HG02943 (cell line): ENCODE results near the gene MYO7A.

Experiments used
- ATAC-seq: cut with Tn5 transposase; IDR thresholded peaks from one replicate; pipeline ENCODE4 v1.9.1; 2021; ENCODE audit warnings: mild to moderate bottlenecking, low read depth, moderate library complexity; ENCODE audit not compliant: unreplicated experiment

MYO7A gene

DNA sequence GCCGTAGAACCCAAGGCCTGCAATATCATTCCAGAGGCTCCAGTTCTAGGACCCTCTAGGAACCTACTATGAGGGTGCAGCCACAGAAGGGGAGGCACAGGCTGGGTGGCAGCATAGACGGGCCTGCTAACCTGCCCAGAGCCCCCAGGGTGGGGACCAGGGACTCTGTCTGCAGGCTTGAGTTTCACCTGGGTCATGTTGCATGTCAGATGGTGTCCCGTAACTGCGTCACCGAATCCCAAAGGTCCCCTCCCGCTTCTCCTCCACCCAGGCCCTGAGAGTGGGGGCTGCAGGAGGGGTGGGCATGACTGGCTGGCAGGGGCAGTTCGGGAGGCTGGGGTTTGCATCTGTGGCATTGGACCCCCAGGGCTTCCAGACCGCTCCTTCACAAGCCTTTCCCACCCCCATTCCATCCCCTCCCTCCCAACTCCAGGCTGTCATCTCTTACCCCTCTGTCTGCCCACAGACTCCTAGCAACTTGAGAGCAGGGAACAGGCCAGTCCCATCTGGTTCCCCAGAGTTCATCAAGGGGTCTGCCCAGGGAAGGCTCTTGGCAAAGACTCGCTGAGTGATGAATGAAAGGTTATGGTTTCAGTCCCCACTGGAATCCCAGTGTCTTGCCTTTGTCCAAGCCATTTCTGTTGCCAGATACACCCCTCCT lies 16.3 kb downstream of the MYO7A start:
- ATAC-seq, result no peak

DNA sequence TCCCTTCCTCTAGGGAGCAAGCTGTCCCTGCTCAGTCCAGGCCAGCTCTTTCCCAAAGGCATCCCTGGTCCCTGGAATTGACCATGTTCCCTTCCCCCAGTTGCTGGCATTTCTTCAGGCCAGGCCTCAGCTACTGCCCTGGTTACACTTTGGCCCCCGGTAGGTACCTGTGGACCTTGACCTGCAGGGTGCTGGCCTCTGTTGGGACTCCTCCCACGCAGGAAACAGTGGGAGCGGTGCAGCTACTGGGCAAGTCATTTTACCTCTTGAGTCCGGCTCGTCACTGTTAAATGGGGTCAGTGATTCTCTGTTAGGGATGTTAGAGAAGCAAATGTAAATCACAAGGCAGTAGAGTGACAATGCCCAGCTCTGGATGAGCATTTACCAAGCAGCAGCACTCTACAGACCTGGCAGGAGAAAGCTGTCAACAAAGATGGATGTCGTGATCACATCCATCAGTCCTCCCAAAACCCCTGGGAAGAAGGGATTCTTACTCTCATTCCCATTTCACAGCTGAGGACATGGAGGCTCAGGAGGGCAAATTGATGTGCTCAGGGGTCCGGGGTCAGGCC lies 16.9 kb downstream of the MYO7A start:
- no peak for ATAC-seq

- ATAC-seq, result no peak
These were observed 18.4 kb downstream of the MYO7A start for GRCh38 chr11:77146261-77147035.

GRCh38 chr11:77147036-77147315 lies 18.9 kb downstream of the MYO7A start:
- ATAC-seq, result no peak

GRCh38 chr11:77147668-77148321 lies 19.7 kb downstream of the MYO7A start:
- ATAC-seq, result no peak

DNA sequence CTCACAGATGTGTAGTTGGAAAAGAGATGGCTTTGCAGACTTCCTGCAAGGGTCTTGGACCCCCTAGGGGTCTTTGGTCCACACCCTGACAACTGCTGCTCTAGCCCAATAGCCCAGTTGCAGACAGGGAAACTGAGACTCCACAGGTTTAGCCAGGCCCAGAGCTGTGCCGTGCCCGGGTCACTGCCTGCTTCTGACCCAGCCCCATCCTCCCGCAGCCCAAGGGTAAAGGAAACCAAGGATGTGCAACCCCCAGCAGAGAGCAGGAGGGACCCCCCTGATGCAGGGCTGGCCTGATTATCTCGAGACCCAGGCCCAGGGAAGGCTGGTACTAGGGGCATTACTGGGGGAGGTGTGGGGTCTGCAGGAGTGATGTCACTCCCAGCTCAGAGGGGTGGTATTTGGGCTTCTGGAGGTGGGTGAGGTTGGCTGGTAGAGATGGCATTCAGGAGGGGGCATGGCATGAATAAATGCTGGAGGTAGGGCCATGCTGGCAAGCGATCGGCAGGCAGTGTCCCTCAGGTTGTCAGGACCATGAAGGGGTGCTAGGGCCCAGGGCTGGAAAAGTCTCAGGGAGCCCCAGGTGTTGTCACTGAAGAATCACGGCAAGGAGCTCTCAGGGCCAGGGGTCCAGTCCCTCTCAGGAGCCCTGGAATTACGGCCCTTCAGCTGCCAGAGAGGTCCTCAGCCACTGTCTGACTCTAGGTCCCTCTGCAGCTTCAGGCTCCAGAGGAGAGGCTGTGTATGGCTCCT lies 21.1 kb downstream of the MYO7A start:
- ATAC-seq, result no peak

- ATAC-seq, result no peak
These were observed 21.8 kb downstream of the MYO7A start for GRCh38 chr11:77149716-77150392.

- ATAC-seq, result no peak
These were observed 22.8 kb downstream of the MYO7A start for GRCh38 chr11:77150836-77151235.

DNA sequence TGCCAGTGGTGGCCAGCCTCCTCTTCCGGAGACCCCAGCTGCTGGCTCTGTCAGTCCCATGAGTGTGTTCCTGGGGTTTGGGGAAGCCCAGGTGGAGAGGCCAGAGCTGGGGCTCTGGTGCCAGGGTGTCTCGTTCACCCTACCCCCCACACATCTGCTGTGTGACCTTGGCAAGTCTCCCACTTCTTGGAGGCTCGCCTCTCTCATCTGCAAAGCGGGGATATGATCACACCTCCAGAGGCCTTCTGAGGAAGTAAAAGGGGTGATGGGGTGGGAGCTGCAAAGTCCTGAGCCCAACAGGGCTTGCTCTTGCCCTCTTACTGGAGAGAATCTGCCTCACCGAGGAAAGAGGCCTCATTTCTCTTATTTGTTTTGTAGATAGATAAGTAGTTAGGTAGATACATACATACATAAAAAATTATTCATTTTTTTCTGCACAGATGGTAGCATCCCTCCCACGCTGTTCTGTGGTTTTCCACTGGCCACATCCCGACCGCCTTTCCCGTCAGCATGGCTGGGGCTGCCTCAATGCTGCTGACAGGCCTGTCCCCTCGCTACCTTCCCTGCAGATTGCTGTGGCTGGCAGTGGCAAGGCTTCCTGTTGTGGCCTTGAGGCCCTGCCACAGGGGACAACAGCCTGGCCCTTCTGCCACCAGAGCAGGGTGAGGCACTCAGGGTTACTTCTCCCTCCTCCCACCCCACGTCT lies 23.9 kb downstream of the MYO7A start:
- ATAC-seq, result no peak

DNA sequence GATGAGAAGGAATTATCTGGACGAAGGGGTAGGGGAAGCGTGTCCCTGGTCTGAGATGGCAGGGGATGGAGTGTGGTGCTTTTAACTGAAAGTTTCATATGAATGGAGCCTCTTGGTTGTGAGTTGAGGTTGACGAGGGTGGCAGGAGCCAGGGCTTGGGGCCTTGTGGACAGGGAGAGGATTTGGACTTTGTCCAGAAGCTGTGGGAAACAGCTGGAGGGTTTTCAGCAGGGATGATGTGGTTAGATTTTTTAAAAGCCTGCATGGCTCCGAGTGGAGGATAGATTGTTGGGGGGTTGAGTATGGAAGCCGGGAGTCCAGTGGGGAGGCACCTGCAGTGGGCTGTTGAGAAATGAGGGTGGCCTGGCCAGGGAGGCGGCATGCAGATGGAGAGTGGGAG lies 24.8 kb downstream of the MYO7A start:
- ATAC-seq, result no peak

DNA sequence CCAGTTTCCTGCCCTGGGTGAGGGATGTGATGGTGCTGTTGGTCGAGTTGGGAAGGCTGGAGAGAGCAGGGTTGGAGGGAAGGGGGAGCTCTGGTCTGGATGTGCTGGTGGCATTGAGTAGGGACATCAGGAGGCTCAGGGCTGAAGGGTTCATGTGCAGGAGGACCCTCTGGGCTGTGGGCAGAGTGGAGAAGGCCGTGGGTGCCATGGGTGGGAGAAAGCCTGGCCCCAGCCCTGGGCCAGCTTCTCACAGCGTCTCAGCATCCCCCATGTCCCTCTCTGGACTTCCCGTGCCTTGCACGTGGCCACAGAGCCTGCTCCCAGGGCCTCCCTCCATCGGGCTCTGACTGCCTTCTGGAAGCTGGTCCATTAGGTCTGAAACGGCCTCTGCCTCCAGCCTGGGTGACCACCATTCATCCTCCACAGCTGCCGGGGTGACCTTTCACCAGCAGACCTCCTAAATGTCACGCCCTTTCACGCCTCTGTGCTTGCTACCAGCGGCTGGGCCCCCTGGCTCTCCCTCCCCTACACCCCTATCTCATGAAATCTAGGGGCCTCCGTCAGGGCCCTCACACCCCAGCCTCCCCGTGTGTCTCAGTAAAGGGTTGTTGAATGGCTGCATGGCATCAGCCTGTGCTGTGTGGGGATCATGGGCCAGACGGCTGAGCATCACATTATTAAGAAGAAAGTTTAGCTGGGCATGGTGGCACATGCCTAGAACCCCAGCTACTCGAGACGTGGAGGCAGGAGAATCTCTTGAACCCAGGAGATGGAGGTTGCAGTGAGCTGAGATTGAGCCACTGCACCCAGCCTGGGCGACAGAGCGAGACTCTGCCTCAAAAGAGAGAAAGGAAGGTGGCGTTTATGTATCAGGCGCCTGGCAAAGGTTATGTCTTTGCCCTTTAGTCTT lies 25.5 kb downstream of the MYO7A start:
- ATAC-seq, result no peak

DNA sequence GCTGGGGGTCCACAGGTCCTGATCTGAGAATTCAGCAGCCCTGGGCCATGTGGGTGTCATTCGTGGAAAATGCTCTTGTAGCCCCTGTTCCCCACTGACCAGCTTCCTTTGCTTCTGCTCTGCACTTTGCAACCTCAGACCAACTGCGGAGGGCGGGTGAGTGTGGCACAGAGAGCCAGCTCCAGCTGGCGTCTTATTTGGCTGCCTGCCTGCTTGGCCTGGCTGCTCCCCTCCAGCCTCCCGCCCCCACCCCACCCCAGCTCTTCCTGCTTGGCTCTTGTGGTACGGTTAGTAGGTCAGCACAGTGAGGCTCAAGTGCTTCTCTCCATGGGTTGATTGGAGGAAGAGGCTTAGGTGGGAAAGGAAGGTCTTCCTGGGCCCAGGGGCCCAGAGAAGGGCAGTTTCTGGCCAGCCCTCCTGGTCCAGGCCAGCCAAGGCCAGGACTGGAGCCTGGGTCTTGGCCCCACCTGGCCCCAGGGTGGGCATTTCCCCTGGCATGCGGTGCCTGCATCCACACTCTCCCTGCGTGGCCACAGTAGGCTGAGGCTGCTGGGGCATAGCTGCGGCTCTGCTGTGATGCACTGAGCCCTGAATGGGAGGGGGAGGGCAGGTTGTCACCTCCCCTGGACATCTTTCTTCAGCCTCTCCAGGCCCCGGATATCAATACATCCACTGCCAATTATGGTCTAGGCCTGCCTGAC lies 26.5 kb downstream of the MYO7A start:
- no peak for ATAC-seq

DNA sequence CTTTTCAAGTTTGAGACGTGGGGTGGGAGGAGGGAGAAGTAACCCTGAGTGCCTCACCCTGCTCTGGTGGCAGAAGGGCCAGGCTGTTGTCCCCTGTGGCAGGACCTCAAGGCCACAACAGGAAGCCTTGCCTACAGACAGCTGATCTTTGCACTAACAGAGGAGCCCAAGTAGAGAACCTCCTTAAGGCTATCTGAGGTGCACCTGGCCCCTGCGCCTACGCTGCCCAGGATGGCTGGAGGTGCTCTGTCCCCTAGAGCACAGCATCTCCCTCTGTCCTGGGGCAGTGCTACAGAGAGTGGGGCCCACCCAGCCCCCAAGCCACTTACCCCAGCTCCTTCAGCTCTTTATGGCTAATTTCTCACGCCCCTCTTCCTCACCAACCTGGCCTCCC lies 27.0 kb downstream of the MYO7A start:
- no peak for ATAC-seq

- ATAC-seq, result no peak
These were observed 27.6 kb downstream of the MYO7A start for GRCh38 chr11:77155556-77156130.

- ATAC-seq, result no peak
These were observed 28.6 kb downstream of the MYO7A start for GRCh38 chr11:77156396-77157195.

GRCh38 chr11:77158041-77158695 lies 30.1 kb downstream of the MYO7A start:
- no peak for ATAC-seq
